8988T (cell line): ENCODE results near the gene DPM3.

Experiments used
- DNase-seq: peaks from one replicate; pipeline ENCODE4 v3.0.0; 2011

Gene DPM3

DNA sequence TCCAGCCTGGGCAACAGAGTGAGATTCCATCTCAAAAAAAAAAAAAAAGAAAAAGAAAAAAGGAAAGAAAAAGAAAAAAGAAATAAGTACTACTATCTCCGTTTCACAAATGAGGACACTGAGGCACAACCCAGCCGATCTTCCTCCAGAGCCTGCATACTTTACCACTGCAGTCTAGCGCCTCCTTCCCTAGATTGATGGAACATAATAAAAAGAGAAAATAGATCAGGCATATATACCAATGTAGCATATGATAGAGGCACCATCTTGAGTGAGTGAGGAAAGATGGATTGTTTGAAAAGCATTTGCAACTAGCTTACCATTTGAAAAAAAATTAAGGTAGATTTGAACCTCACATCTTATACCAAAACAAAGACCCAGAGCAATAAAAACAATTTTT is 5.2 kb upstream of the DPM3 start:
- DNase-seq: no peak

DNA sequence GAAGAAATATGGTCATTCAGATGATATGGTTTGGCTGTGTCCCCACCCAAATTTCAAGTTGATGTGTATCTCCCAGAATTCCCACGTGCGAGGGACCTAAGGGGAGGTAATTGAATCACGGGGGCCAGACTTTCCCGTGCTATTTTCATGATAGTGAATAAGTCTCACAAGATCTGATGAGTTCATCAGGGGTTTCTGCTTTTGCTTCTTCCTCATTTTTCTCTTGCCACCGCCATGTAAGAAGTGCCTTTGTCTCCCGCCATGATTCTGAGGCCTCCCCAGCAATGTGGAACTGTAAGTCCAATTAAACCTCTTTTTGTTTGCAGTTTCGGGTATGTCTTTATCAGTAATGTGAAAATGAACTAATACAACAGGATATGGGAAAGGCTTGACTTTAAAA is 1.4 kb upstream of the DPM3 start:
- no peak for DNase-seq

DNA sequence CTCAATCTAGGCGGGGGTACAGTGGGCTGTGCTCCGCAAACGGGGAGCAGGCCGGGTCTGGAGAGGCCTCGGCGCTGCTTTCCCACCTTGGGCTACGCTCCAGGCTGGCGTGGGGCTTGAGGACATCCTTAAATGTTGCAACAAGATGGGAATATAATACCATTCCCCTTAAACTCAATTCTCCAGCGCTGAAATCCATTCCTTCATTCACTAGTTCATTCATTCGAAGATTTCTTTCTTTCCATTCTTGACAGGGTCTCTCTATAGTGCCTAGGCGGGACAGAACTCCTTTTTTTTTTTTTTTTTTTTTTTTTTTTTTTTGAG is 261 bp upstream of the DPM3 start:
- DNase-seq: no peak

DNA sequence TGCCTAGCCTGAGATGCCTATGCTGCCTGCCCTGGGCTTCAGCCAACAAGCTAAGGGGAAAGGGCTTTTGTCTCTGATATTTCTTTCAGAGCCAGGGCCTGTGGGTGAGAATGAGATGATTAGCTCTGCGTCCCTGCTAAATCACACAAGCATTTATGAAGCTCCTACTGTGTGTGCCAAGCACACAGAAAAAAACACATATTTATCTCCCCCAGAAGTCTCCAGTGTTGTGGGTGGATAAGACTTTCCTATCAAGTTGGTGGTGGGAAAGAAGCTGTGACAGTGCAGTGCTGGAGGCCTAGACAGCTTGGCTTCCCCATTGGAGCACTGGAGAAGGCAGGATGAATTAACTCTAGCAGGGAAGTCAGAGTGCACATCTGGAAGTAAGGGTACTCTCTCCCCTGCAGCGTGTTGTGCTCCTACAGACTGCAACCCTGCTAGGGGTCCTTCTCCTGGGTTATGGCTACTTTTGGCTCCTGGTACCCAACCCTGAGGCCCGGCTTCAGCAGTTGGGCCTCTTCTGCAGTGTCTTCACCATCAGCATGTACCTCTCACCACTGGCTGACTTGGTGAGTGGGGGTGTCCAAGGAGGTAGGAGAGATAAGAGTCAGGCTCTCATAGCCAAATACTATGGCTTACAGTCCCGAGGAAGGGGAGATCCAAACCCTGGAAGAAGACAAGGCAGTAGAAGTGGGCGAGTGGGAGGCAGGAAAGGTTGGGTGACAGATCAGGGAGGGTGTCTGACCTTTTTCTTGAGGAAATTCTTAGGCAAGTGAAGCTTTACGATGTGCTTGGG is 3.0 kb downstream of the DPM3 start:
- DNase-seq: no peak

DNA sequence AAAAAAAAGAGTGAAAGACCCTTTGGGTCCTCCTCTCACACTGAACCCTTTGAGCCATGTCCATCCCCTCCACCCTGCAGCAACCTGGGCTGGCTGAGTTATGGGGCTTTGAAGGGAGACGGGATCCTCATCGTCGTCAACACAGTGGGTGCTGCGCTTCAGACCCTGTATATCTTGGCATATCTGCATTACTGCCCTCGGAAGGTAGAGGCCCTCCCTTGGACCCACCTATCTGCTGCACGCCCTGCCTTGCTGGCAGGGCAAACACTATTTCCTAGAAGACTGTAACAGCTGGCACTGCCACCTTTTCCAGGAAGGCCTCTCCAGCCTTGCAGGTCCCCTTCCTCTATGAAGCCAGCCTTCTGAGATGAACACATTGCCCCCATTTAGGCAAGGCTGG is 3.6 kb downstream of the DPM3 start:
- DNase-seq: no peak

DNA sequence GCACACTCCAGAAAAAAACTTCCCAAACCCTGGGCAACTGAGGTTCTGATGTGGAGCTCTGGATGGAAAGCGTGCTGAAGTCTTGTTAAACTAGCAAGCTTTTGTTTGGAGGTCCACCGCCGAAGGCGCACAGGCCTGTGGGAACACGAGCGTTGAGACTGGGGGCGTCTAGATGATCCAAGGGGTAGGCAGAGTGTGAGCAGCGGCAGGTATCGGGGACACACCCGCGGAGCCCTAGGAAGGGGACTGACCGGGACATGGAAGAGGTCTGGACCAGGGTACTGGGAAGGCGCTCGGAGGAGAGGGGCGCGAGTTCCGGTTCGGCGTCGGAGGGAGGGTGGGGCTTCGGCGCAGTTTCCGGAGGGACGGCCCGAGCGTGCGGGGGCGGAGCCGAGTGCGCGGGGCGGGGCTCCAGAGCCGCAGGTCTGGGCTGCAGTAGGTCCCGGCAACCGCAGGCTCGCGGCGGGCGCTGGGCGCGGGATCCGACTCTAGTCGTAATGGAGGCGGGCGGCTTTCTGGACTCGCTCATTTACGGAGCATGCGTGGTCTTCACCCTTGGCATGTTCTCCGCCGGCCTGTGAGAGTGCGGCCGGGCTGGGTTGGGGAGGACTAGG is 4.8 kb downstream of the DPM3 start, which contains the start of gene SLC50A1:
Gene SLC50A1 (plus strand): TSS at position 438 of the 614 bp plus-strand sequence. CDS start 60 bp downstream, at position 498.
- peak; percentile 87 for DNase-seq

DNA sequence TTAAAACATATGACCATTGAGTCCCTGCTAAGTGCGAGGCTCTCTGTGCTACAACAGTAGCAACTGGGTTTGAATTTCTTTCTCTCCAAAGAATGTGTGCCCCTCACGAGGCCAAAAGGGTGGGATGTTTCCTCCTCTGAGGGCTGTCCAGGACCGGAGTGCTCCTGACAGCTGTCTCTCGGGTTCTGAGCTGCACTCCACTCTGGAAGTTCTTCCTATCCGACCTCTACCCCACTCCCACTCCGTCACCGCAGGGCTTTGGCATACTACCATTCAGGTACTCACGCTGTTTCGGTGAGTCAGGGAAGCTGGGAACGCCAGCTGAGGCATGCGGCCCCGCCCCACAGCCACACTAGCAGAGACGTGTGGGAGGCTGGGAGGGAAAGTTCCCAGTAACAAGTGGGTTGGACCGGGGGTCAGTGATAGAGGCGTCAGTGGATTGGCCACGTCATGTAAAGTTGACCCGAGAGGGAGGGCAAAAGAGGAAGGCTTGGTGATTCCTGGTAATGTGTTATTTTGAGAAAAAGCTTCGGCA is 5.4 kb downstream of the DPM3 start:
- DNase-seq: peak; percentile 74

DNA sequence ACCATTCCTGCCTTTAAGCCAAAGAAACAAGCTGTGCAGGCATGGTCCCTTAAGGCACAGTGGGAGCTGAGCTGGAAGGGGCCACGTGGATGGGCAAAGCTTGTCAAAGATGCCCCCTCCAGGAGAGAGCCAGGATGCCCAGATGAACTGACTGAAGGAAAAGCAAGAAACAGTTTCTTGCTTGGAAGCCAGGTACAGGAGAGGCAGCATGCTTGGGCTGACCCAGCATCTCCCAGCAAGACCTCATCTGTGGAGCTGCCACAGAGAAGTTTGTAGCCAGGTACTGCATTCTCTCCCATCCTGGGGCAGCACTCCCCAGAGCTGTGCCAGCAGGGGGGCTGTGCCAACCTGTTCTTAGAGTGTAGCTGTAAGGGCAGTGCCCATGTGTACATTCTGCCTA is 6.0 kb downstream of the DPM3 start:
- no peak for DNase-seq

DNA sequence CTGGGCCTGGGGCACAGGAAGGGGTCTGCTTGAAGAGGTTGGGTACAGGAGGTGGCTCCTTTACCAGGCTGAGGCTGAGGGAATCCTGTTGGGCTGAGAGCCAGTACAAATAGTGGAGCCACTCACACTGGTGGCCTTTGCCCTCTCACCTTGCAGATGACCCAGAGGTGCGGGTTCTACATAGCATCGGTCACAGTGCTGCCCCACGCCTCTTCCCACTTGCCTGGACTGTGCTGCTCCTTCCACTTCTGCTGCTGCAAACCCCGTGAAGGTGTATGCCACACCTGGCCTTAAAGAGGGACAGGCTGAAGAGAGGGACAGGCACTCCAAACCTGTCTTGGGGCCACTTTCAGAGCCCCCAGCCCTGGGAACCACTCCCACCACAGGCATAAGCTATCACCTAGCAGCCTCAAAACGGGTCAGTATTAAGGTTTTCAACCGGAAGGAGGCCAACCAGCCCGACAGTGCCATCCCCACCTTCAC is 6.5 kb downstream of the DPM3 start:
- DNase-seq: no peak

DNA sequence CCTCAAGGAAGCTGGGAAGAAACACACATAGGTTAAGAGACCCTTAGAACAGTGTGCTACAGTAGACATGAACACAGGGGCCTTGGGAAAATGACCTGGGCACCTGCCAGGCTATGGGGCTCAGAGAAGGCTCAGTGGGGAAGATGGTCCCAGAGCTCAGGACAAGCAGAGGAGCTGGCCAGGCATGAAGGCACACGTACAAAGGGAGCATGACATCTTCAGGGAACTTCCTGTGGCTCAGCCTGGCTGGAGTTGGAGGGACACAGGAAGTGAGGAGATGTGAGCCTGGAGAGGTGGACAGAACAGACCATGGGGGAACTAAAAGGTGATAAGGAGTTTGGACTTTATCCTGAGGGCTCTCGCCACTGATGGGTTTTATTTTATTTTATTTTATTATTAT is 8.5 kb downstream of the DPM3 start:
- DNase-seq: no peak

DNA sequence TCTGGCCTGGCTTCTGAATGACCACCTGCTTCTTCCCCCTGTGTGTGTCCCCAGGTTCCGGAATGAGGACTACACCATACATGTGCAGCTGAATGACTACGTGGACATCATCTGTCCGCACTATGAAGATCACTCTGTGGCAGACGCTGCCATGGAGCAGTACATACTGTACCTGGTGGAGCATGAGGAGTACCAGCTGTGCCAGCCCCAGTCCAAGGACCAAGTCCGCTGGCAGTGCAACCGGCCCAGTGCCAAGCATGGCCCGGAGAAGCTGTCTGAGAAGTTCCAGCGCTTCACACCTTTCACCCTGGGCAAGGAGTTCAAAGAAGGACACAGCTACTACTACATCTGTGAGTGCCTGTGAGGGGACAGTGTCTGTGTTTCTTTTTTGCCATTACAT is 9.0 kb downstream of the DPM3 start:
- DNase-seq: no peak

DNA sequence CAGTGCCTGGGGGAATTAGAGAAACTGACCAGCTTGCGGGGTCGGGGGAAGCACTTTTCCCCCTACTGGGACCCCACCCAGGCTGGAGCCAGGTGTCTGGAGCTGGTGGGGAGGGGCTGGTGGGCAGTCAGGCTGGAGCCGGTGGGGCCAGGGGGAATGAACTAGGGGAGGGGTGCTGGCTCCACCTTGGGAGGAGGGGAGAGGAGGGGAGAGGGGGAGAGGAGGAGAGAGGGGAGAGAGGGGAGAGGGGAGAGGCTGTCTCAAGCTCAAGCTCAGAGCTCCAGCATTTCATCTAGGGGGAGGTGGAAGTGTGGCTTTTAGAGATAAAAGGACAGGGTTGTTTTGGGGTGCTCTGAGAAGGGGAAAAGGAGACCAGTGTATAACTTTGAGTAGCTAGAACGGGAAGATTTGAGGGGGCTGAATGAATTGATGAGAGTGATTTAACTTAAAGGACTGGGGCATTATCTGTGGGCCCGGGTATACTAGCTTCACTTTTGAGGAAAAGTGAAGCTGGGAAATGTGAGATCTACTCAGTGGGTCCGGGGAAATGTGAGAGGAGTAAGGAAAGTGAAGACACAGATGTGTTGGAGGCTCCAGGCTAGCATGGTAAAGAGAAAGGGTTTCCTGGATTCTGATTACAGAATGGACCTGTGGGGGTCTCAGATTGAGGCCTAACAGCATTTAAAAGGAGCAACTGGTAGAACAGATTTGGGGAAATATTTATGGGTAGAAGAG is 9.9 kb downstream of the DPM3 start:
- DNase-seq: no peak

DNA sequence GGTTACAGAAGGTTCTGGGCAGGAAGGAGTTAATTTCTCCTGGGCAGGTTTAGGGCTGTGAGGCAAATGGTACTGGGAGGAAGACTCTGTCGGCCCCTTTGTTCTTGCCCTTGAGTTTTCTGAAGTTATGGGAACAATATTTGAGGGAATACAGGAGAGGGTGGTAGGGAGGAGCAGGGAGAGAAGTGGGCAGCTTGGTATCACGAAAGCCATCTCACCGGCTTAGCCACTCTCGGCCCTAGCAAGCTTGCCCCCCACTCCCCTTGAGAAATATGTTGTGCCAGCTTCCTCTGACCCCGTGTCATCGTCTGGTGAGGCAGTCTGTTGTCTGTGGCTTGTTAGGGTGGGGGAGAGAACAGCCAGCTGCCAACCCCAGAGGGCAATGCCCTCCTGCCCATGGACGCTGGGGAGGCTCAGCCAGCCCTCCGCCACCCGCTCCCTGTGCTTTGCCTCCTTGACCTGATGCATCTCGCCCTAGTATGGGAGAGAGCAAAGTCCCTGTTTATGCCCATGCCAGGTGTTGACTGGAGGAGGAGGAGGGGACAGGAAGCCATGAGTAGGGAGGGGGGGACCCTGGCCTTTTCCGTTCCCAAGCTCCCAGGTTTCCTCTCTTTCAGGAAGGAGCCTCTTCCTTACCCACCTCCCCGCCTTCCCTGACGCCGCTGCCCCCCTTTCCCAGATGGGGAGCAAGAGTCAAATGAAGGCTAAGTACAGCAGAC is 11.4 kb downstream of the DPM3 start:
- no peak for DNase-seq

DNA sequence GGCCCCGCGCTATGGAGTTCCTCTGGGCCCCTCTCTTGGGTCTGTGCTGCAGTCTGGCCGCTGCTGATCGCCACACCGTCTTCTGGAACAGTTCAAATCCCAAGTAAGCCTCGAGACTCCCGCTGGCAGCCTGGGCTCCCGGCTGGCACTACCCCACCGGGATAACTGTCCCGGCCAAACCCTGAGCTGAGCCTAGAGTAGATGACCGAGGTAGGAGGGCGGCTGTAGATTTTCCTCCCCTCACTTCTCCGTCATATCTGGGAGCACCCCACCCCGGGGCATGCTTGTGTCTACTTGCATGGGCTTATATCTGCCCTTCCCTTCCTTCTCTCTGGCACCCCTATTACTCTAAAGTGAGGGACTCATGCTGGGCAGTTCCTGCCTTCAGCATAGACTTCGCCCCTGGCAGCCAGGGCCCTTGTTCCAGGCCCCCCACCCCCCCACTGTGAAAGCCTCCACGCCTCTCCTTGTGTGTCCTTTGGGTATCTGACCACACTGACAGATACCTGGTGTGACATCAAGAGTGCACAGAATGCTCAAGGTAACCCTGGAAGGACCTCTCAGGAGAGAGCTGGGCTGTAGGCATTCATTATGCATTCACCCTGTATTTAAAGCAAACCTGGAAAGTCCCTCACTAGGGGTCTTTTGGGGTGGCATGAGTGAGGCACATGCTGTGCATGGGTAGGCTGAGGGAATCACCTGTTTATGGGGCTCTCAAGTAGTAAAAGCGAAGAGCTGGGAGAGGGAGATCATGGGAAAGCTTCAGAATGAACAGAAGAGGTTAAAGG is 12.2 kb downstream of the DPM3 start:
- DNase-seq: no peak

DNA sequence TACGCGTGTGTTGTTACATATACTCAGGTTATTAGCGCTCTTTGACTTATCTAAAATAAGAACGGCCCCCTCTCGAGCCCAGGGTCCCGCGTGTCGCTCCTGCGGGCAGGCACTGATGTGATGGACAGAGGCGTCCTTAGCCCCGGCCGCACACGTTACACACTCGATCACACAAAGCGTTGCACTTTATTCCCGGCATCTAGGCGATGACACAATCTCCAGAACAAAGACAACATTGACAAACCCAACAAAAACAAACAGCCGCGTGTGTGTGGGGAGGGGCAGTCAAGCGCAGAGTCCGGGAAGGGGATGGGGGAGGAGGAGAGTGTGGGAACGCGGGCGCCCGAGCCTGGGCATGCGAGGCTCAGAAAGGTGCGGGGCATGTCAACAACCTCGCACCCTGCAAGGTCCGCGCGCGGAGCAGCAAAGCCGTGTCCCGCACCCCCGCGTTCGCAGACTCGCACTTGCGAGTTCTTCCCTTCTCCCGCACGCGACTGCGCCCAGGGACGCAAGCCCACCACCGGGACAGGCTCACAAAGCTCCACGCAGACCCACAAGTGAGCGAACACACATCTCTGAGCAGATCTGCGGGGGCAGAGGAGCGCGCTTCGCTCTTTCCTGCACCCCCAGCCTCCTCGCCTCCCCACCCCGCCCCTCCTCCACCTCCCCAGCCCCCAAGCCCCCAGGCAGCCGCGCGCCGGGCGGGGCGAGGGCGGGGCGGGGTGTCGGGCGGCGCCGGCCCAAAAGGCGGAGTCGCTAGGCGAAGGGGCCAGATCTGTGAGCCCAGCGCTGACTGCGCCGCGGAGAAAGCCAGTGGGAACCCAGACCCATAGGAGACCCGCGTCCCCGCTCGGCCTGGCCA is 13.0 kb downstream of the DPM3 start, which contains the start of gene EFNA1:
Gene EFNA1 (plus strand): TSS at position 772 of the 862 bp plus-strand sequence. CDS start 102 bp downstream, outside the sequence.
- peak; percentile 57 for DNase-seq

DNA sequence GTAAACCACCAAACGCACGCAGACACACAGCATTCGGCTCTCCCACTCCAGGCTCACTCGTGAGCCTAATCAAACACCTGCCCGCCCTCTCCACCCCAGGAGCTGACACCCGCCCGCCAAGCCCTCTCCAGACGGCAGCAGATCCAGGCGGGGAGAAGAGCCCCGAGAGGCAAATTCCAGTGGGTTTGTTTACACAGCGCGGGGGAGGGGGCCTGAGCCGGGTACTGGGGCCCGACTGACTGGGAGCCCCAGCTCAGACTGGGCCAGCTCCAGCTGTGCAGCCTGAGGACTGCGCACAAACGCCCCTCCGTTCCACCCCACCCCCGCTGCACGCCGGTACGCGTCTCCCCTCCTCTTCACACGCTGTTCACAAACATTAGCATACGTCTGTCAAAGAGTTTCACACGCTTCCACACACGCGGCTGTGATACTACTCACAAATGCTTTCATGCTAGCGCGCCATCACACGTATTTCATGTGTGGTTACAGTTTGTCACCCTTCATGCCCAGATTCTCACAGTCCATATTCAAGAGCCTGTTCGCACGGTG is 13.7 kb downstream of the DPM3 start:
- DNase-seq: no peak

DNA sequence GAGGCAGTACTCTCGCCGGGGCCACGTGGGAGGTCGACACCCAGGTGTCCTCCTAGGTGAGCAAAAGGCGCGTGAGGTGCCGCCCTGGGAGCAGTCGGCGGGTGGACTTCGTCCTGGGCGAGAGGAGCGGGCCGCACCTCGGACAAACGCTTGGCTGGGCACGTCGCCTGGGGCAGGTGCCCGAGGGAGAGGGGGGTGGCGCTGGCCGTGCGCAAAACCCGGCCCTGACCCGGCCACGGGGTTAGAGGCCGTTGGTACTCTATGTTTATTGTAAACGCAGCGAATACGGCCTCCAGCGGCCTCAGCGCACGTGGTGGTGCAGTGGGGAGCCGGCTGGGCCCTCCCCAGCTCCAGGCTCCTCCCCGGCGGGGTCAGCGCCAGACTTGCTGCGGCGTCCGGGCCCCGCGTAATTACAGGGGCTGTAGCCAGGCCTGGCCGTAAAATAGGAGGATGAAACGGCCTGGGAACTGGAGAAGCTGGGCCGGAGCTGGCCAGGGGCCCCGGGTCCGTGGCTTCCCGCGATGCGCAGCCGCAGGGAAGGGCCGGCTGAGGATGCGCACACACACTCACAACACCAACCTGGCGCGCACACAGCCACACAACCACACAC is 14.3 kb downstream of the DPM3 start:
- DNase-seq: no peak

DNA sequence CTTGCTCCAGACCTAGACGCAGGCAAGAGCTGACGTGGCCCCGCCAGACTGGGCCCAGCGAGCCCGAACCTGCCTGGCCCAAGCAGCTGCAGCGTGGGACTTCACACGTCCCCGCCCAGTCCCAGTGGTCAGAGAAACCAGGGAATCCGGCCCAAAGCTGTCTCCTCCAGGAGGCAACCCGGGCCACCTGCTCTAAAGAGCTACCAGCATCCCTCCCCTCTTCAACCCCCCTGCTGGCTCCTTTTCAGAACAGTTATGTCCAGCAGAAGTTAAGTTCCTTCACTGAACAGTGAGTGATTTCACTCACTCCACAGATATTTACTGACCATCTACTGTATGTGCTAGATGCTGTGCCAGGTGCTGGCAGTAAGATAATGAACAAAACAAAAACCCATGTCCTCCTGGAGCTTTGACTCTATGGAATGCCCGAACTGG is 14.8 kb downstream of the DPM3 start:
- DNase-seq: no peak

DNA sequence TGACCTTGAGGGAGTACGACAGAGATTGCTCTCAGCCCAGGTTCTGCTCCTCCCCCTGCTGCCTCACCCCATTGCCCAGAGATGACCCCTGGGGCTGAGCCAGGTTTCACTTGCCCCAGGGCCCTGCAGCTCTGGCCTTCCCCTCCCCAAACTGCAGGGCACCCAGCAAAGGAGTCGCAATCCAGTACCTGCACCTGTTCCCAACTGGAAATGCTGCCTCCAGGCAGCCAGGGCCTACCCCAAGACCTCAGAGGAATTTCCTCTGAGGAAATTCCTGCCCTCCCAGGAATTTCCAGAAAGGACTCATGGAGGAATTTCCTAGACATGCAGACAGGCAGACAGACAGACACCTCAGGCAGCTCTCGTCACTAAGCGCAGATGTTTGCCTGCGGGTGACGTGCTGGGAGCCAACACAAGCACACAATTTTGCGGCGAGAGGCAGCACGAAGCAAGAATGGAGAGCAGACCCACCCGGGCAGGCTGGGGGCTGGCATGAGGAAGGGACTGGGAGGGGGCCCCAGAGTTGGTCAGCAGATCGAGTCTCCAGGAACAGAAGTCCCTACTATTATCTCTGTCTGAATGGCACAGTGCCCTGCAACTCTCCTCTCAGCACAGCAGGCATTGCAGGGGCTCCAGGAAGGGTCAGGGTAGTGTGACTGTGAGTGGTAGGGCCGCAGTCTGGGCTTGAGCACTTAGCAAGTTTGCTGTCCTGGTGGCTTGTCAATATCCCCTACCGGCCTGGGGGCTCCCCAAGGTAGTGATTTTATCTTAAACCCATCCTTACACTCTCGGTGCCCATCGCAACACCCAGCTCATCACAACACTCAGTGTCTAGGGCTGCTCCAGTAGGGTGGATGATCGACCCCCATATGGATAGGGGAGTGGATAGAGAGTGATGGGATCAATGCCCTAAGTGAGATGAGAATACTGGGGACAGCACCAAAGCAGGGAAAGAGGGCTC is 15.5 kb downstream of the DPM3 start:
- DNase-seq: peak; percentile 63
